OCI-LY1 (cell line): ENCODE measurements around the gene MAP4K4.

Experiments used
- EZH2 ChIP-seq: fragments of 200-600 bp; sonication (generic), shearing (Covaris generic); IDR thresholded peaks from 2 replicates; pipeline ENCODE4 v1.8.0; 2017; ENCODE audit warnings: borderline replicate concordance, mixed run types, mild to moderate bottlenecking, antibody characterized with exemption, low read length, moderate library complexity, mixed read lengths
- TF ChIP-seq, protein P1 (sequence below): fragments of 200-600 bp; sonication (generic), shearing (Covaris generic); IDR thresholded peaks from 2 replicates; pipeline ENCODE4 v1.5.1; 2017; ENCODE audit warnings: mild to moderate bottlenecking, antibody characterized with exemption, low read length, moderate library complexity, mixed read lengths

DNA sequence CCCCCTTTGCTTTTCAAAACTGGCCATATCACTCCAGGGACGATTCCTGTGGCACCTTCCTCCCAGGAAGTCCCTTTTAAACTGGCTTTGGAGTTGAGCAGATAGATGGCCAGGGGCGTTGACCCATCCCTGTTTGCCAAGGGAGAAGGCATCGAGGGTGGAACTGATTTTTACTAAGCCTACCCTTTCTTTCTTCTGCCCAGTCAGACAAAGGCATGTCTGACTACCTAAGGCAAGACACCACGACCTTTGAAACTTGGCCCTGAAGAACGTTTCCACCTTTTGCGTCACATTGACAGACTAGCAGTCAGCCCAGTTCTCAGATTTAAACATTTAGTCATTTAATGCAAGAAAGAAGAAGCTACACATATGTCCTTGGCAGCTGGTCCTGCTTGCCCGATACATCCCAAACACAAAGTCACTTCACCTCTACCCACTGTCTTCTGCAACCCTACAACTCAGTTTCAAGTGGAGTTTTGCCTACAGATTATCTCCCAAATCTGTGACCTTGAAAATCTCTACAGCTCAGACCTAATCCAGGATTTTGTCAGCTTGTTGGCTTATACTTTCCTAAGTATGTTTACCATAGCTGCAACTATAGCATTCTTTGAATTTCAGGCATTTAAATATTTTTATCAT, 192.1 kb downstream of the MAP4K4 start:
- TF ChIP-seq, protein P1, sequence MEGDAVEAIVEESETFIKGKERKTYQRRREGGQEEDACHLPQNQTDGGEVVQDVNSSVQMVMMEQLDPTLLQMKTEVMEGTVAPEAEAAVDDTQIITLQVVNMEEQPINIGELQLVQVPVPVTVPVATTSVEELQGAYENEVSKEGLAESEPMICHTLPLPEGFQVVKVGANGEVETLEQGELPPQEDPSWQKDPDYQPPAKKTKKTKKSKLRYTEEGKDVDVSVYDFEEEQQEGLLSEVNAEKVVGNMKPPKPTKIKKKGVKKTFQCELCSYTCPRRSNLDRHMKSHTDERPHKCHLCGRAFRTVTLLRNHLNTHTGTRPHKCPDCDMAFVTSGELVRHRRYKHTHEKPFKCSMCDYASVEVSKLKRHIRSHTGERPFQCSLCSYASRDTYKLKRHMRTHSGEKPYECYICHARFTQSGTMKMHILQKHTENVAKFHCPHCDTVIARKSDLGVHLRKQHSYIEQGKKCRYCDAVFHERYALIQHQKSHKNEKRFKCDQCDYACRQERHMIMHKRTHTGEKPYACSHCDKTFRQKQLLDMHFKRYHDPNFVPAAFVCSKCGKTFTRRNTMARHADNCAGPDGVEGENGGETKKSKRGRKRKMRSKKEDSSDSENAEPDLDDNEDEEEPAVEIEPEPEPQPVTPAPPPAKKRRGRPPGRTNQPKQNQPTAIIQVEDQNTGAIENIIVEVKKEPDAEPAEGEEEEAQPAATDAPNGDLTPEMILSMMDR = no peak
- no peak for TF ChIP-seq EZH2
